HG03520 (cell line): ENCODE measurements around the gene ANTXR1.
"Not testable (repeated sequence)": the region's sequence is repeated elsewhere in the genome, so short reads cannot be mapped to it uniquely, and the experiment has no call there.

Experiments
- ATAC-seq: cut with Tn5 transposase; IDR thresholded peaks from one replicate; pipeline ENCODE4 v1.9.1; 2021; ENCODE audit warnings: mild to moderate bottlenecking, moderate library complexity; ENCODE audit not compliant: unreplicated experiment

The ANTXR1 gene

GRCh38 chr2:69222953-69223658 lies 210.1 kb downstream of the ANTXR1 start:
- no peak for ATAC-seq

GRCh38 chr2:69223759-69224511 lies 211.0 kb downstream of the ANTXR1 start:
- no peak for ATAC-seq

- ATAC-seq, result no peak
Observed at GRCh38 chr2:69224512-69224837, 211.5 kb downstream of the ANTXR1 start.

GRCh38 chr2:69225933-69226332 lies 213.0 kb downstream of the ANTXR1 start:
- no peak for ATAC-seq

- ATAC-seq, result no peak
Observed at GRCh38 chr2:69226903-69227302, 213.9 kb downstream of the ANTXR1 start.

GRCh38 chr2:69227716-69228115 lies 214.7 kb downstream of the ANTXR1 start:
- no peak for ATAC-seq

GRCh38 chr2:69230946-69231345 lies 218.0 kb downstream of the ANTXR1 start:
- not testable (repeated sequence) for ATAC-seq

- no peak for ATAC-seq
Observed at GRCh38 chr2:69231612-69232277, 218.8 kb downstream of the ANTXR1 start.

GRCh38 chr2:69235835-69236234 lies 222.9 kb downstream of the ANTXR1 start:
- not testable (repeated sequence) for ATAC-seq

- ATAC-seq, result no peak
Observed at GRCh38 chr2:69237070-69237670, 224.2 kb downstream of the ANTXR1 start.

GRCh38 chr2:69238449-69239031 lies 225.6 kb downstream of the ANTXR1 start:
- ATAC-seq, result no peak

- no peak for ATAC-seq
Observed at GRCh38 chr2:69241093-69241492, 228.1 kb downstream of the ANTXR1 start.

- no peak for ATAC-seq
Observed at GRCh38 chr2:69241664-69242514, 228.9 kb downstream of the ANTXR1 start.

GRCh38 chr2:69242651-69243051 lies 229.7 kb downstream of the ANTXR1 start:
- ATAC-seq, result no peak

- no peak for ATAC-seq
Observed at GRCh38 chr2:69243652-69244051, 230.7 kb downstream of the ANTXR1 start.

GRCh38 chr2:69244882-69245281 lies 231.9 kb downstream of the ANTXR1 start:
- no peak for ATAC-seq

- no peak for ATAC-seq
Observed at GRCh38 chr2:69247583-69247982, 234.6 kb downstream of the ANTXR1 start.

GRCh38 chr2:69248232-69248631 lies 235.3 kb downstream of the ANTXR1 start:
- ATAC-seq, result no peak

GRCh38 chr2:69250981-69251380 lies 238.0 kb downstream of the ANTXR1 start:
- ATAC-seq, result no peak

GRCh38 chr2:69251943-69252342 lies 239.0 kb downstream of the ANTXR1 start:
- no peak for ATAC-seq
